SH-SY5Y (cell line): Measurements from ENCODE around the gene TBC1D3B.

Experiments
- GATA2 ChIP-seq: IDR thresholded peaks from 2 replicates; pipeline ENCODE4 v1.6.1; 2011; ENCODE audit warnings: mild to moderate bottlenecking, low read depth, low read length
- GATA3 ChIP-seq: IDR thresholded peaks from 2 replicates; pipeline ENCODE4 v1.6.1; 2011; ENCODE audit warnings: low read depth, mild to moderate bottlenecking, low read length, moderate library complexity

Gene TBC1D3B

DNA sequence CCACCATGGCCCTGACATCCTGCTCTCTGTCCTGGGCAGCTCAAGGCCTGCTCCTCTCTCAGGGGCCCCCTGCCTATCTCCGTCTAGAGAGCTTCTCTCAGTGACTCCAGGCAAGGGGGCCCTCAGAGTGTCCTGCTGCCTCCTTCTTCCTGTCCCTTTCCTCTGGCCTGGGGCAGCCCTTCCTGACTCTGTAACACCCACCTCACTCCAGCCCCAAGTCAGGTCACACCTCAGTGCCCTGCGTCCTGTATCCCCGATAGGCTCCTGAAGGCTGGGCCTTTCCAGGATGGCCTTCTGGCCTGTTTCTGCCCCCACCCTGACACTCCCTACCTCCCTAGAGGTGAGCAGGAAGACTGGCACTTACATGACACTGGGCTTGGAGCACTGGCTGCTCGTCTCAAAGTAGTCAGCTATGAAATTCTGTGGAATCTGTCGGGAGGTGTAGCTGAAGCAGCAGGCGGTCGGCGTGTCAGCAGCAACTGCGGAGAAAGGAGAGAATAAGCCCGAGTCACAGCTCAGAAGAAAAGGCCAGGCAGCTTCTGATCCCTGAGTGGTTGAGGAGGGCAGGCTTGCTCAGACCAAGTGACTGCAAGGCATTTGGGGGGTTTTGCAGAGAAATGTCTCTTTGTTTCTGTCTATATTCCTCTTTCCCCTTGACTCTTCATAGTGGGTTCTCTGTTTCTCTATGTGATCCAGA, 19.1 kb upstream of the TBC1D3B start:
- TF ChIP-seq GATA3 (no peak), GATA2 (no peak)

DNA sequence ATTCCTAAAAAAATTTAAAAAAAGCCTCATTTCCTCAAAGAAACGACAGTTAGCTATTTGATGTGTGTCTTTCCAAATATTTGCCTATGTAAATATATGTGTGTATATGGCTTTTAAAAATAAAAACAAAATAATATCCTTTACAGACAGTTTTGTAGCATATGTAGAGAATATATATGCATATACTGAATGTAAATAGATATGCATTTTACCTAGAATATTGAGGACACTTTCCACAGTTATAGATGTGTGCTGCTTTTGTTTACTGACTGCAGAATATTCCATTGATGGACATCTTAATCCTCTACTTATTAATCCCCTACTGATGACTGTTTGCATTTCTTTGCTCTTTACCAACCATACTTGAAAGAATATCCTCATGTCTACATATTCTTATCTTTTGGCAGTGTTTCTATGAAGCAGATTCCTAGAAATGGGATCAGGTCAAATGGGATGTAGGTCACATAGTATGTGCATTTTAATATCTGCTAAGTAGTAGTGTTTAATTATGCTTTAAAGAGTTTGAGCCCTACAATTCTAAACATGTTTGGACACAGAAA, 16.9 kb upstream of the TBC1D3B start:
- TF ChIP-seq GATA3 (no peak), GATA2 (no peak)

DNA sequence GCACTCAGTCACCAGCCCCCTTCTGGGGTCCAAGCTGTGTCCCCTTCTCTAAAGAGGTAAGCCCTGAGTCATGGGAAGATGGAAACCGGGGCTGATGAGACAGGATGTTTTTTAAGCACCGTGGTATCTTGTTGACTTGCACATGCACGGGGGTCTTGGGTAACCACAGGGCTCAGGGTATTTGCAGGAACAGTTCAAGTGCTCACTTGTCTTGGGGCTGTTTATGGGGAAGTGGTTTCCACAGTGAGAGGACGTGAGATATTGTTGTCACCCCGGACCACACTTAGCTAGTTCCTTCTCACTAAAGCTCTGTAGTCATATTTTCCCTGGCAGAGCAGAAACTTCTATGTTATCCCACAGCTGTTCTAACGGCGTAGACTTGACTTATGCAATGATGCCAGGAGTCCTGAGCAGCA, 12.5 kb upstream of the TBC1D3B start:
- no peak for TF ChIP-seq GATA3

DNA sequence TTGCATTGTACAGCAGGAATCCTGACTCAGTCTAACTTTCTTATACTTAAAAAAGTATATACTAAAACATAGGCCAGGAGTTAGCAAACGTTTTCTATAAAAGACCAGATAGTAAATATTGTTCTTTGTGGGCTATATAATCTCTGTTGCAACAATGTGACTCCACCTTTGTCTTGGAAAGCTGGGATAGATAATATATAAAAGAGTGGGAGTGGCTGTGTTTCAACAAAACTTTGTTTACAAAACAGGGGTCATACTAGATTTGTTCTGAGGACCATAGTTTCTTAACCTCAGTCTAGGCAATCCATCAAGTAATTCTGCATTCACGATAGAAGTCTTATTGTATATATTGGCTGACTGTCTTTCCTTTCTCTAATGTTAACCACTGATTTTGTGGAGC, 9.0 kb upstream of the TBC1D3B start:
- no peak for TF ChIP-seq GATA2
- TF ChIP-seq GATA3 = no peak

DNA sequence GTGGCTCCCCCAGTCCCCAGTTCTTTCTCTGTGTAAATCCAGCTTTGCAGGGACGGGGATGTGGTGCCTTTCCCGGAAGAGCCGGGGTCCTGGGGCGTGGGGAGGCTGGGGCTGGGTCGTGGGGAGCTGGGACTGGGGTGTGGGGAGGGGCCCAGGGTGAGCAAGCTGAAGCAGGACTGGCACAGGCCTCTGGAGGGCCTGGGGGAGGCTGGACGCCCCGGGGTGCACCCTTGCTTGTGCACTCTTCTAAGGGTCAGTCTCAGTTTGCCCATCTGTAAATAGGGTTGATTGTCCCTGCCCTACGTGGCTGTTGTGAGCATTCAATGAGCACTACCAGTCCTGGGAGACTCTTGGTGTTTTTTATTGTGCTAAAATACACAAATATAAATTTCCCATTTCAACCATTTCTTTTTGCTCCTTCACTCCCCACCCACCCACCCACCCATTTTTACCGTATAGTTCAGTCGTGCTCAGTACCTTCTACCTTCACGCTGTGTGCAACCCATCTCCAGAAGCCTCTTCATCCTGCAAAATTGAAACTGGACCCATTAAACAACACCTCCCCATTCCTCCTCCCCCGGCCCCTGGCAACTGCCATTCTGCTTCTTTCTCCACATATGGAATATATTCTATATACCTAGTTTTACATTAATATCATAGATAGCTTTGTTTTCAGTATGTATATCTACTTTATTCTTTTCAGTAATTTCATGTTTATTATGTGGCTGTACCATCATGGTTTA, 7.8 kb upstream of the TBC1D3B start:
- TF ChIP-seq GATA2 = no peak

DNA sequence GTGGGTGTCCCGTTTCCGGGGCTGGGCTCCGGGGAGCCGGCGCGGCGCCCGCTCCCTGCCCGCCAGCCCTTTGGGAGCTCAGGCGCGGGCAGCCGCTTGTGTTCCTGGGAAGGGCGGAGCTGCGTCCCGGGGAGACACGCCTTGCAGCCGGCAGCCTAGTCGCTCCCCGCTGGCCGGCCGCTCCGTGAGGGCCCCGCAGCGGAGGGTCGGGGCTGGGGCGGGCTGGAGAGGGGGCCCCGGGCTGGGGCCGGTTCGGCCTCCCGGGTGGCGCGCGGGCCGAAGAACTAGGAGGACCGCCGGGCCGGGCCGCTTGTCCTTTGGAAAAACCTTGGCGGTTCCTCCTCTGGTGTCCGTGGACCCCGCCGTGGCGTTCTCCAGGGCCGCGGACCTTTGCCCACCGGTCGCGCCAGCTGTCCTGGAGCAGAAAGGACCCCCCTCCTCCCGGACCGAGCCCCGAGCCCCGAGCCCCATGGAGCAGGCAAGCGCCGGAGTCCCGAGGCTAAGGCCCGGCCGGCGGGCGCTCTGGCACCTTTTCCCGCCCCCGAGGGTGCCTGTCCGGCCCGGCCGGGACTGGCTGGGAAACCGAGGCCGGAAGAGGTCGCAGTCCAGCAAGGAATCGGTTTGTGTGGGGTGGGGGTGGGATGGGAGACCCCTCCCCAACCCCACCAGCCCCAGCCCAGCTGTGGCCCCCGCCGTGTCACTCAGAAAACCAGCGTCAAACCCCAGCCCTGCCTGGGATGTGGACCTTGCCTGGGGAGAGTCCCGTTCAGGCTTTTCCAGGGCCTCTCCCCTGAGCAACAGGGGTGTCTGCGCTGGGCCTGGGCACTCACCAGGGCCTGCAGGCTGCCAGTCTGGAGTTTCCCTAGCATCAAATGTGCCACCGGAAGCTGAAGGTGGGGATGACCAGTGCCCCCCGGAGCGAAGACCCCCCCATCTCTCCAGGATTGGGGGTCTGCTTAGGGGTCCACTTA, 6.8 kb upstream of the TBC1D3B start:
- TF ChIP-seq GATA2 (no peak), GATA3 (no peak)

DNA sequence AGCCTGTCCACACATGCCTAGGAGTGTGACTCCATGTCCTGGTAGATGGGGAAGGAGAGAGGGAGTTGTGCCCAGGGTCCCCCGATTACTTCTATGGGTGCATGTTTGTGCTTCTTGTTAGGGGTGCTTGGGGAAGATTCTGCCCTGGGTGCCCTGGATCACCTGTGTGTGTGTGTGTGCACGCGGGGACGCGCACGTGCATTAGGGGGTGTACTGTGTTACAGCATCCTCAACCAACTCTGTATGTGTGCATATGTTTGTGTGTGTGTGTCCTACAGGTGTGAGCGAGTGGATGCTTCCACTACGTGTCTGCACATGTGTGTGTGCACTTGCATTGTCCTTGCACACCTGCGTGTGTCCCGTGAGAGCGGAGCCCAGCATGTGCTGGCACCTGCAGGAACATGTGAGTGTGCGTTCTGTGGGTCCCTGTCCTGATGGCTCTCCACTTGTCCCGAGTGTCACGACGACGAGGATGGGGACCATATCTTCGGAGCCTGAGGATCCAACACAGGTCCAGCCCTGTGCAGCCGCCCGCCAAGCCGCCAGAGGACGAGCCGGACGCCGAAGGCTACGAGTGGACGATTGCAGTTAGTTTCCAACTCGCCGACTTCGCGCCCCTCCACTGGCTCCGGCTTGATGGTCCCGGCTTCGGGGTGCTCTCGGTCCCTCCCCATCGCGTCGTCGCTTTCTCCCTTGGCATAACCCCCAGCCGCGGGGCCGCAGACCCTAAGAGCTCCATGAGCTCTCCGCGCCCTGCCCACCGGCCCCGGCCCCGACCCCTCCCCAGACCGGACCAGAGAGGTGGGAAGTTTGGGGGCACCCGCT, 6.0 kb upstream of the TBC1D3B start:
- no peak for TF ChIP-seq GATA2
- no peak for TF ChIP-seq GATA3

DNA sequence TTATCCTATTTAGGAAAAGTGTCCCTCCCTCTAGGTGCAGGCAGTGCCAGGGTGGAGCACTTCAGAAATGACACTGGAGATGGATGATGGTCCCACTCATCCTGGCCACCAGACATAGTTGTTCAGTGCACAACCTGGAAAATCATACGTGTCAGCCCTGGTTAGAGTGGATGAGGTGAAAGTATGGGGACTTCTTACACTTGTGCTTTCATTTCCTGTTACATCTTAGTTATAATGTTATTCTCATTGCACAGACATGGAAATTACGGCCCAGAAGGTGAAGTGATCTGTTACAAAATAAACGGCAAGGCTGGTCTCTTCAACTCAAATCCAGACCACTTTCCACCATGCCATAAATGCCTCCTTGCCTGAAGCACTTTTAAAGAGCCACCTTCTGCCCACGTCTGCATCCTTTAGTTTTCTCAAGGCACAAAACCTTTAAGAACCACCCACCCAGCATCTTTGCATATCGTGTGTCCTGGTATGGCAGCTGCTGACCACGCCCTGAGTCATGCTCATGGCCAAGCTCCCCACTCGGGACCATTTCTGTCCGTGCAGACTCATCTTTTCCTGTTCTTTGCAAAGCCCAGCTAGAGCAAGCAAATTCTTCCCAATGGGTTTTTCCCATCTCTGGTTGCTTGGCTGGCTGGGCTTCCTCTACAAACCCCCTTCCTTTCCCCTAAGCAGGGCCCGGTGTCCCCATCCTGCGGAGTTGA, 22.4 kb downstream of the TBC1D3B start:
- no peak for TF ChIP-seq GATA2
- no peak for TF ChIP-seq GATA3

DNA sequence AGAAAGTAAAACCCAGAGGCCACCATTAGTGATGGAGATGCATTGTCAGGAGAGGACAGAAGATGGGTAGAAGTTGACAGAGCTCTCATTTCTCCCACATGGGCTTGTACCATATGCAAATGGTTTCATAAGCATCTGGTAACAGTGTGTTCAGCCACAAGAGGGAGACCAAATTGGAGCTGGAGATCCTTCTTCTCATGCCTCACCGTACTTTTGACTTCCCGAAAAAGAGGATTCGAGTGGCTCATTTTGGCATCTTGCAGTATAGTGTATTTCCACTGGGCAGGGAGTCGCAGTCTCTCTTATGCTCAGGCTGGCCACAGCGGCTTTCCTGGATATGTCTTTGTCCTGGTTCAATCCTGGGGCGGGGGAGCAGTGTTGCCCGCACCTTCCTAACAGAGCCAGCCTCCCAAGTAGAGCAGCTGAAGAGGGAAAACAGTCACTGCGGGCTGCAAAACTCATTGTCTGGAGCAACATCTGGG, 23.8 kb downstream of the TBC1D3B start:
- TF ChIP-seq GATA2 (no peak), GATA3 (no peak)

DNA sequence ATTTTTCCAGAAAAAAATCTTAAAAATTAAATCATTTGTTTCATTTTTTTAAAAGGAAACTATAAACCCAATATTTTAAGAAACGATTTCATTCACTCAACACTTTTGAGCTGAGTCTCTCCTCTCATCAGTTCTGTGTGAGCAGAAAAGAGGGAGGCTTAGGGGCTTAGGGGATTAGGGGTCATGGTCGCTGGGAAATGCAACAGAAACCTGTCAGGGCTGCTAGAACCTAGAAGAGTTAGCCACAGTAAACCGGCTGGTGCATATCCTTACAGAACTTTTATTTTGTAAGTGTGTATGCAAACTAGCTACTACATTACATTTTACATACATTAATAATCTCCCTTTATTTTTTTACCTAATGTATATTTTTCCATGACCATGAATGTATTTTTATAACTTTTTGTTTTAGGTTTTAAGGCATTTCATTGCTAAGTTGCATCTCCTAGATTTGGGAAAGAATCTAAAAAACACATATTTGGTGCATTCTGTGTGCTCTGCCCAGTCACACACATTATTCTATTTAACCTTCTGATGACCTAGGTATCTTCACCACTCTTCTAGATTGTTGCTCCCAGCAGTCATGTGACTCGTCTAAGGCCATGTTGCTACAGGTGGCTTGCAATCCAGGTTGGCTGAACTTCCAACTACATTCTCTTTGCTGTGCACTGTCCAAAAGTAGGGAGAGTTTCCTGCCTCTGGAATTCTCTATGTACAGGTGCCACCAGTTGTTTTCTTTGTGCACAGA, 24.4 kb downstream of the TBC1D3B start:
- TF ChIP-seq GATA2 (no peak), GATA3 (no peak)

DNA sequence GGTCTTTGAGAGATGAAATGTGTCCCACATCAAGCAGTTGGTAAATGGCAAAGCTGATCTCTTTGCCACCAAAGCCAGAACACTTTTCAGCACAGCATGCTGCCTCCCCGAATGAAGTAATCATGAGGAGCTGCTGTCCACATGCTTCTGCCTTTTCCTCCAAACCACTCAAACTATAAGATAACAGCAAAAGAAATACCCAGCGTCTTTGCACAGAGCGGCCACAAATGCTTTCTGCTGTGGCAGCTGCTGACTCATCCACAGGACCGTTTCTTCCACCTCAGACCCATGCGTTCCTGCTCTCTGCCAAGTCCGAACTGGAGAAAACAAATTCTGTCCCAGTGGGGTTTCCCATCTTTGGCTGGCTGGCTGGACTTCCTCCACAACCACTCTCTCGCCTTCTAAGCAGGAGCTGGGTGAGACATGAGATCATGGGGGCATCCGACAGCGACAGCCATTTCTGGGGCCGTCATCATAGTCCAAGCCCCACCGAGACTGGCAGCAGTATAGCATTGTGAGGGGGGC, 27.1 kb downstream of the TBC1D3B start:
- no peak for TF ChIP-seq GATA3
- TF ChIP-seq GATA2 = no peak
